IMR-90 (cell line): ENCODE results near the gene ACAP1.

Experiments
- BHLHE40 ChIP-seq: fragments of 150-350 bp; IDR thresholded peaks from 2 replicates; pipeline ENCODE4 v1.6.1; 2016; ENCODE audit warnings: mild to moderate bottlenecking, low read depth, low read length
- CEBPB ChIP-seq: IDR thresholded peaks from 2 replicates; pipeline ENCODE4 v1.6.1; 2012; ENCODE audit warnings: low read depth, low read length, improper control_type of control experiment
- CHD1 ChIP-seq: IDR thresholded peaks from 2 replicates; pipeline ENCODE4 v1.6.1; 2012; ENCODE audit warnings: low read depth, low read length, improper control_type of control experiment
- CTCF ChIP-seq: conservative IDR thresholded peaks from 2 replicates; pipeline ENCODE4 v1.5.1; 2012; ENCODE audit warnings: mild to moderate bottlenecking, low read depth, low read length, improper control_type of control experiment
- FOS ChIP-seq: fragments of 150-350 bp; IDR thresholded peaks from 2 replicates; pipeline ENCODE4 v1.6.1; 2016; ENCODE audit warnings: low read depth, low read length
- MAZ ChIP-seq: IDR thresholded peaks from 2 replicates; pipeline ENCODE4 v1.6.1; 2012; ENCODE audit warnings: low read depth, mild to moderate bottlenecking, low read length, improper control_type of control experiment, moderate library complexity, borderline replicate concordance
- MXI1 ChIP-seq: IDR thresholded peaks from 2 replicates; pipeline ENCODE4 v1.6.1; 2012; ENCODE audit warnings: low read depth, mild to moderate bottlenecking, low read length, moderate library complexity, borderline replicate concordance
- NFE2L2 ChIP-seq: fragments of 150-350 bp; IDR thresholded peaks from 2 replicates; pipeline ENCODE4 v1.6.1; 2016; ENCODE audit warnings: low read depth, mild to moderate bottlenecking, low read length
- POLR2A ChIP-seq: IDR thresholded peaks from 2 replicates; pipeline ENCODE4 v1.6.1; 2012; ENCODE audit warnings: mild to moderate bottlenecking, low read depth, low read length
- RAD21 ChIP-seq: IDR thresholded peaks from 2 replicates; pipeline ENCODE4 v1.6.1; 2012; ENCODE audit warnings: low read length, improper control_type of control experiment
- RCOR1 ChIP-seq: IDR thresholded peaks from 2 replicates; pipeline ENCODE4 v1.6.1; 2012; ENCODE audit warnings: mild to moderate bottlenecking, low read length, improper control_type of control experiment; ENCODE audit not compliant: insufficient replicate concordance
- SMC3 ChIP-seq: fragments of 150-350 bp; IDR thresholded peaks from 2 replicates; pipeline ENCODE4 v1.6.1; 2016; ENCODE audit warnings: low read depth, mild to moderate bottlenecking, antibody characterized with exemption, low read length, moderate library complexity
- TF ChIP-seq, protein P1 (sequence below): fragments of 150-350 bp; IDR thresholded peaks from 2 replicates; pipeline ENCODE4 v1.6.1; 2017; ENCODE audit warnings: mild to moderate bottlenecking, antibody characterized with exemption, low read length, low read depth

- no peak; the same call in 1 of the 2 replicates for TF ChIP-seq CTCF
- TF ChIP-seq NFE2L2 = no peak
- no peak for TF ChIP-seq RAD21
- peak; percentile 24; the same call in 1 of the 2 replicates for TF ChIP-seq POLR2A
- TF ChIP-seq, protein P1, sequence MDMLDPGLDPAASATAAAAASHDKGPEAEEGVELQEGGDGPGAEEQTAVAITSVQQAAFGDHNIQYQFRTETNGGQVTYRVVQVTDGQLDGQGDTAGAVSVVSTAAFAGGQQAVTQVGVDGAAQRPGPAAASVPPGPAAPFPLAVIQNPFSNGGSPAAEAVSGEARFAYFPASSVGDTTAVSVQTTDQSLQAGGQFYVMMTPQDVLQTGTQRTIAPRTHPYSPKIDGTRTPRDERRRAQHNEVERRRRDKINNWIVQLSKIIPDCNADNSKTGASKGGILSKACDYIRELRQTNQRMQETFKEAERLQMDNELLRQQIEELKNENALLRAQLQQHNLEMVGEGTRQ = no peak
- TF ChIP-seq RCOR1 = no peak
- no peak for TF ChIP-seq CEBPB
- TF ChIP-seq BHLHE40 = no peak
- no peak for TF ChIP-seq MXI1
- no peak for TF ChIP-seq CHD1
- no peak for TF ChIP-seq FOS
- no peak for TF ChIP-seq MAZ
- TF ChIP-seq SMC3 = no peak
Observed at GRCh38 chr17:7313088-7313889, 23.0 kb upstream of the ACAP1 start.
